Effector memory CD4-positive, alpha-beta T cell (primary cell): ENCODE results near the gene GADL1.

Experiments
- DNase-seq, 3 donors: peaks; one replicate each; pipeline ENCODE4 v3.0.0-alpha.2; 2020
- H3K27ac ChIP-seq: 2 replicates; pipeline ENCODE4 v1.7.0; 2013; ENCODE audit warnings: mild to moderate bottlenecking, low read length, moderate library complexity; ENCODE audit not compliant: insufficient read depth, poor library complexity, severe bottlenecking
- H3K27me3 ChIP-seq: replicated peaks from 2 replicates; pipeline ENCODE4 v1.7.0; 2013; ENCODE audit warnings: mild to moderate bottlenecking, low read length; ENCODE audit not compliant: insufficient read depth, control insufficient read depth, poor library complexity, severe bottlenecking
- H3K36me3 ChIP-seq: 2 replicates; pipeline ENCODE4 v1.7.0; 2013; ENCODE audit warnings: mild to moderate bottlenecking, low read length, moderate library complexity; ENCODE audit not compliant: control insufficient read depth, insufficient read depth
- H3K4me1 ChIP-seq: 2 replicates; pipeline ENCODE4 v1.7.0; 2013; ENCODE audit warnings: low read length, mild to moderate bottlenecking; ENCODE audit not compliant: control insufficient read depth, insufficient read depth, poor library complexity, severe bottlenecking
- H3K4me3 ChIP-seq: 2 replicates; pipeline ENCODE4 v1.7.0; 2013; ENCODE audit warnings: low read length, low read depth, mild to moderate bottlenecking; ENCODE audit not compliant: insufficient read depth, poor library complexity, severe bottlenecking
- H3K9me3 ChIP-seq: 2 replicates; pipeline ENCODE4 v1.7.0; 2013; ENCODE audit warnings: mild to moderate bottlenecking, low read length, moderate library complexity; ENCODE audit not compliant: control insufficient read depth

GADL1 gene

GRCh38 chr3:30826531-30826942, 67.9 kb downstream of the GADL1 start:
- H3K9me3 ChIP-seq = no peaks in the 10 kb centered on the region
- H3K4me3 ChIP-seq = no peak overlapping the region
- no peak overlapping the region for H3K27ac ChIP-seq
- no peak for DNase-seq
- no peaks in the 10 kb centered on the region for H3K27me3 ChIP-seq
- no peaks in the 10 kb centered on the region for H3K36me3 ChIP-seq
- H3K4me1 ChIP-seq = no peaks in the 10 kb centered on the region

GRCh38 chr3:30819067-30819798, 75.2 kb downstream of the GADL1 start:
- Histone ChIP-seq H3K4me3 (no peak overlapping the region), H3K27me3 (no peaks in the 10 kb centered on the region), H3K9me3 (no peaks in the 10 kb centered on the region), H3K27ac (no peak overlapping the region), H3K4me1 (no peaks in the 10 kb centered on the region), H3K36me3 (no peaks in the 10 kb centered on the region)
- no peak for DNase-seq

- no peak overlapping the region for H3K4me3 ChIP-seq
These were observed 80.7 kb downstream of the GADL1 start for GRCh38 chr3:30813734-30814133.

GRCh38 chr3:30811151-30811795, 83.2 kb downstream of the GADL1 start:
- Histone ChIP-seq H3K27me3 (no peaks in the 10 kb centered on the region), H3K4me1 (no peaks in the 10 kb centered on the region), H3K36me3 (no peaks in the 10 kb centered on the region), H3K27ac (no peak overlapping the region), H3K4me3 (no peak overlapping the region), H3K9me3 (no peaks in the 10 kb centered on the region)
- DNase-seq = no peak

More at GRCh38 chr3:30813734-30814133, 80.7 kb downstream of the GADL1 start:
- H3K36me3 ChIP-seq = no peaks in the 10 kb centered on the region
- DNase-seq = no peak
- H3K27me3 ChIP-seq = no peaks in the 10 kb centered on the region
- H3K27ac ChIP-seq = no peak overlapping the region
- H3K9me3 ChIP-seq = no peaks in the 10 kb centered on the region
- H3K4me1 ChIP-seq = no peaks in the 10 kb centered on the region

- H3K4me1 ChIP-seq = no peaks in the 10 kb centered on the region
- no peak for DNase-seq
- no peaks in the 10 kb centered on the region for H3K36me3 ChIP-seq
- no peak overlapping the region for H3K27ac ChIP-seq
- no peaks in the 10 kb centered on the region for H3K9me3 ChIP-seq
- no peaks in the 10 kb centered on the region for H3K27me3 ChIP-seq
- no peak overlapping the region for H3K4me3 ChIP-seq
These were observed 83.8 kb downstream of the GADL1 start for GRCh38 chr3:30810625-30811024.

- Histone ChIP-seq H3K4me3 (no peak overlapping the region), H3K4me1 (no peaks in the 10 kb centered on the region), H3K36me3 (no peaks in the 10 kb centered on the region), H3K27me3 (no peaks in the 10 kb centered on the region), H3K9me3 (no peaks in the 10 kb centered on the region), H3K27ac (no peak overlapping the region)
- DNase-seq = no peak
These were observed 88.8 kb downstream of the GADL1 start for GRCh38 chr3:30805695-30806094.

- no peaks in the 10 kb centered on the region for H3K9me3 ChIP-seq
- no peak for DNase-seq
- H3K4me3 ChIP-seq = no peak overlapping the region
- H3K36me3 ChIP-seq = no peaks in the 10 kb centered on the region
- H3K27ac ChIP-seq = no peak overlapping the region
- H3K4me1 ChIP-seq = no peaks in the 10 kb centered on the region
- H3K27me3 ChIP-seq = no peaks in the 10 kb centered on the region
These were observed 89.5 kb downstream of the GADL1 start for GRCh38 chr3:30804984-30805383.

GRCh38 chr3:30795176-30795575, 99.3 kb downstream of the GADL1 start:
- Histone ChIP-seq H3K36me3 (no peaks in the 10 kb centered on the region), H3K9me3 (no peaks in the 10 kb centered on the region), H3K27me3 (no peaks in the 10 kb centered on the region), H3K4me1 (no peaks in the 10 kb centered on the region), H3K27ac (no peak overlapping the region), H3K4me3 (no peak overlapping the region)
- no peak for DNase-seq

- Histone ChIP-seq H3K27me3 (no peaks in the 10 kb centered on the region), H3K4me1 (no peaks in the 10 kb centered on the region), H3K4me3 (no peak overlapping the region), H3K36me3 (no peaks in the 10 kb centered on the region), H3K9me3 (no peaks in the 10 kb centered on the region), H3K27ac (no peak overlapping the region)
- no peak for DNase-seq
These were observed 100.7 kb downstream of the GADL1 start for GRCh38 chr3:30793740-30794139.

GRCh38 chr3:30790150-30790549, 104.3 kb downstream of the GADL1 start:
- H3K27me3 ChIP-seq = no peaks in the 10 kb centered on the region
- no peak overlapping the region for H3K27ac ChIP-seq
- H3K4me3 ChIP-seq = no peak overlapping the region
- H3K4me1 ChIP-seq = no peaks in the 10 kb centered on the region
- no peak for DNase-seq
- no peaks in the 10 kb centered on the region for H3K36me3 ChIP-seq
- no peaks in the 10 kb centered on the region for H3K9me3 ChIP-seq
